Measurements from ENCODE around the gene ZNF789.

DNA sequence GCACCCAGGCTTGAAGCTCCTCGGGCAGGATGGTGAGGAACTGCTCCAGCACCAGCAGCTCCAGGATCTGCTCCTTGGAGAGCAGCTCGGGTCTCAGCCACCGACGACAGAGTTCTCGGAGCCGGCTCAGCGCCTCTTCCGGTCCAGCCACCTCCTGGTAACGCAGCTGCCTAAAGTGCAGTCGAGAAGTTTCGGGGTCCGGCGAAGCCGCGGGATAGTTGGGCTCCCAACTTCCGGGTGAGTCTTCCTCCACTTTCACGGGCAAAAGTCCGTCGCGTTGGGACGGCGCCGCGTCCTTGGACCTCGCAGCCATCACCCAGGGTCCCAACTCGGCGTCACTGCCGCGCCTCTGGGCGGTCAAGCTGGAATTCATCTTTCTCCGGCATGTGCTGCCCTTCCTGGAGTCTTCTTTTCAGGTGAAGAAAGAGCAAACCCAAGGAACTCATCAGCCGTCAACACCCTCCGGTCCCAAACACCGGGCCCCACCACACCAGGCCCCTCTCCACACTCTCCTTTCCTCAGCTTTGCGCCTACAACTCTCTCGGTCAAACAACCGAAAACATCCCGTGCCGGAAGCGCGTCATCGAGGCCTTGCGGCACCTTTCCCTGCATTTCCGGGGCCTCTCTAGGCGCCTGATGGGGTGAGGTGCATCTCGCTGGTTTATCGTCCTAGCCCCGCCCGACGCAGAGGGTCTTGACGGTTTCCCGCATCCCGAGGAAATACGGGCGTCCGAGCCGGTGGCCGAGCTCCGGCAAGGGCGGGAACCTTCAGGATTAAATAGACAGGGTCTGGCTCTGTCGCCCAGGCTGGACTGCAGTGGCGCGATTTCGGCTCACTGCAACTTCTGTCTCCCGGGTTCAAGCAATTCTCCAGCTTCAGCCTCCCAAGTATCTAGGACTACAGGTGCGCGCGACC is 27.3 kb downstream of the ZNF789 start, which contains the start of gene ZNF394:
- TF ChIP-seq, protein P1, sequence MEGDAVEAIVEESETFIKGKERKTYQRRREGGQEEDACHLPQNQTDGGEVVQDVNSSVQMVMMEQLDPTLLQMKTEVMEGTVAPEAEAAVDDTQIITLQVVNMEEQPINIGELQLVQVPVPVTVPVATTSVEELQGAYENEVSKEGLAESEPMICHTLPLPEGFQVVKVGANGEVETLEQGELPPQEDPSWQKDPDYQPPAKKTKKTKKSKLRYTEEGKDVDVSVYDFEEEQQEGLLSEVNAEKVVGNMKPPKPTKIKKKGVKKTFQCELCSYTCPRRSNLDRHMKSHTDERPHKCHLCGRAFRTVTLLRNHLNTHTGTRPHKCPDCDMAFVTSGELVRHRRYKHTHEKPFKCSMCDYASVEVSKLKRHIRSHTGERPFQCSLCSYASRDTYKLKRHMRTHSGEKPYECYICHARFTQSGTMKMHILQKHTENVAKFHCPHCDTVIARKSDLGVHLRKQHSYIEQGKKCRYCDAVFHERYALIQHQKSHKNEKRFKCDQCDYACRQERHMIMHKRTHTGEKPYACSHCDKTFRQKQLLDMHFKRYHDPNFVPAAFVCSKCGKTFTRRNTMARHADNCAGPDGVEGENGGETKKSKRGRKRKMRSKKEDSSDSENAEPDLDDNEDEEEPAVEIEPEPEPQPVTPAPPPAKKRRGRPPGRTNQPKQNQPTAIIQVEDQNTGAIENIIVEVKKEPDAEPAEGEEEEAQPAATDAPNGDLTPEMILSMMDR (IDR thresholded peaks at IDR 0.05; ENCODE audit: extremely low read depth in 1 of 2, insufficient read depth in 1 of 2, low read depth in 1 of 2, low read length in 2 of 2), result no peak
- TF ChIP-seq POLR2A (IDR thresholded peaks at IDR 0.05; ENCODE audit: low read depth, low read length), result peak; percentile 63
